HG02588 (cell line): ENCODE measurements around the gene ISCU.

Experiments used
- ATAC-seq: cut with Tn5 transposase; IDR thresholded peaks from one replicate; pipeline ENCODE4 v1.9.1; 2021; ENCODE audit warnings: mild to moderate bottlenecking, moderate library complexity; ENCODE audit not compliant: unreplicated experiment

ISCU gene

DNA sequence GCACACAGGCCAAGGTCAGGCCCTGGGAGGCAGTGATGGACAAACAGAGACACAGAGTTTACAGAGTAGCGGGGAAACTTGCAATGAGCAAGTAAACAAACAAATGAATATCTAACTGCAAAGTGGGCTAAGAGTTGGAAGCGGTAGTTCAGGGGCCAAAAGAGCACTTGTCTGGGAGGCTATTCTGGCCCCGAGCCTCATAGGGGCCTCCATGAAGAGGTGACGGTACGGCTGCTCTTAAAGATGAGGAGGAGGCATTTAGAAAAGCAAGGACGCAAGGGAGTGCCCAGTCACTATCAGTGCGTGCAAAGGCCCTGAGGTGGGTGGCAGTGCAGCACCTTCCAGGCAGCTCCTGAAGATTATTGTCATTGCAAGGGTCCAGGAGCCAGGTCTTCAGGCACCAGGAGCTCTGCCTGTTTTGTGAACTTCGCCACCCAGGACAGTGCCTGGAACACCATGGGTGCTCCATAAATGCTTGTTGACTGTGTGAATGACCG lies 39.9 kb downstream of the ISCU start:
- ATAC-seq = no peak

DNA sequence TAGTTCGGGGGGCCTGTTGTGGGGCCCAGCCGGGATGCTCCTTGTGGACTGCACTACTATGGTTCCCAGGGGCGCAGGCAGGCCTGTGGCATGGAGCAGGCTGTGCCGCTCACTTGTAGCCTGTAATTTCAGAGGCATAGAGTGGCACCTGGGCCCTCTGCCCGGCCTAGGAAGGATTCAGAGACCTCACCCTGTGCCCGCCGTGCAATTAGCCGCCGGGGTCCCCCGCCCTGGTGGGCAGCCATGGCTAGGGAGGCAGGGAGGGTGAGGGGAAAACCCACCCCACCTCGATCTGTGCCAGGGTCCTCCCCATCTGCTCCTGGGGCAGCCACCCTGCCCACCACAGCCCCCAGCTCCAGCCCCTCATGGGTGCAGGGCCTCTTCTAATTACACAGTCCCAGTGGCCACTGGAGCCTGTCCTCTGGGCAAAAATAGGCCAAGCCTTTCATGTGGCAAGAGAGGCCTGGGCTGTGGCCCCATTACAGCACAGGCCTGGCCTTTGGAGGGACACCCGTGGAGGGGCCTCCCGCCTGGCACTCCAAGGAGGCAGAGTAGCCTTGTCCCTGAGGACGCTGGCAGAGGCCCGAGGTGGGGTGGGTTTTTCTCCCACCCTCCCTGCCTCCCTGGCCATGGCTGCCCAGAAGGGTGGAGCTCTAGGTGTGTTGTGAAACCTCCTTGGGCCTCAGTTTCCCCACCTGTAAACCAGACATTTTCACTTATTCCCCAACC lies 40.7 kb downstream of the ISCU start:
- ATAC-seq = no peak

GRCh38 chr12:108603743-108604142 lies 41.3 kb downstream of the ISCU start:
- ATAC-seq = no peak

GRCh38 chr12:108604208-108604941 lies 42.0 kb downstream of the ISCU start:
- ATAC-seq = no peak

DNA sequence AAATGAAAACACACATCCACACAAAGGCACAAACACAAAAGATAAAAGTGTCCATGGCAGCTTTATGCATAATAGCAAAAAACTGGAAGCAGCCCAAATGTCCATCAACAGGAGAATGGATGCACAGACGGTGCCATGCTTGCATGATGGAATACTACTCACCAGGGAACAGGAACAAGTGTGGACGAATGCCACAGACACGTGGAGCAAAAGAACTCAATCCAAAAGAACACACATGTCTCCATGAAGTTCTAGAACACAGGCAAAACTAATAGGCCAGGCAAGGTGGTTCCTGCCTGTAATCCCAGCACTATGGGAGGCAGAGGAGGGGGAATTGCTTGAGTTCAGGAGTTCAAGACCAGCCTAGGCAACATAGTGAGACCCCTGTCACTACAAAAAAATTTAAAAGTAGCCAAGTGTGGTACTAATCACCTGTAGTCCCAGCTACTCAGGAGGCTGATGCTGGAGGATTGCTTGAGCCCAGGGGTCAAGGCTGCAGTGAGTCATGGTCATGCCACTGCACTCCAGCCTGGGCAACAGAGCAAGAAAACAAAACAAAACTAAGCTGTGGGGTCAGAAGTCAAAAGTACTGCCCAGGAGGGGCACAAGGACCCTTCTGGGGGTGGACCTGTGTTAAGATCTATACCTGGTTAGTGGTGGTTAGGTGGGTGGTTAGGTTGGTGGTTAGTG lies 42.7 kb downstream of the ISCU start:
- ATAC-seq = no peak

DNA sequence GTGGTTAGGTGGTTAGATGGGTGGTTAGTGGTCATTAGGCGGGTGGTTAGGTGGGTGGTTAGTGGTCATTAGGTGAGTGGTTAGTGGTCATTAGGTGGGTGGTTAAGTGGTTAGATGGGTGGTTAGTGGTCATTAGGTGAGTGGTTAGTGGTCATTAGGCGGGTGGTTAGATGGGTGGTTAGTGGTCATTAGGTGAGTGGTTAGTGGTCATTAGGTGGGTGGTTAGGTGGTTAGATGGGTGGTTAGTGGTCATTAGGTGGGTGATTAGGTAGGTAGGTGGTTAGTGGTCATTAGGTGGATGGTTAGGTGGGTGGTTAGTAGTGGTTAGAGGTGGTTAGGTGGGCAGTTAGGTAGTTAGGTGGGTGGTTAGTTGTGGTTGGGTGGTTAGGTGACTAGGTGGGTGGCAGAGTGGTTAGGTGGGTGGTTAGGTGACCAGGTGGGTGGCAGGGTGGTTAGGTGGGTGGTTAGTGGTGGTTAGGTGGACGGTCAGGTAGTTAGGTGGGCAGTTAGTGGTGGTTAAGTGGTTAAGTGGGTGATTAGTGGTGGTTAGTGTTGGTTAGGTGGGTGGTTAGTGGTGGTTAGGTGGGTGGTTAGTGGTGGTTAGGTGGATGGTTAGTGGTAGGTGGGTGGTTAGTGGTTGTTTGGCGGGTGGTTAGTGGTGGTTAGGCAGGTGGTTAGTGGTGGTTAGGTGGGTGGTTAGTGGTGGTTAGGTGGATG lies 43.5 kb downstream of the ISCU start:
- no peak for ATAC-seq

DNA sequence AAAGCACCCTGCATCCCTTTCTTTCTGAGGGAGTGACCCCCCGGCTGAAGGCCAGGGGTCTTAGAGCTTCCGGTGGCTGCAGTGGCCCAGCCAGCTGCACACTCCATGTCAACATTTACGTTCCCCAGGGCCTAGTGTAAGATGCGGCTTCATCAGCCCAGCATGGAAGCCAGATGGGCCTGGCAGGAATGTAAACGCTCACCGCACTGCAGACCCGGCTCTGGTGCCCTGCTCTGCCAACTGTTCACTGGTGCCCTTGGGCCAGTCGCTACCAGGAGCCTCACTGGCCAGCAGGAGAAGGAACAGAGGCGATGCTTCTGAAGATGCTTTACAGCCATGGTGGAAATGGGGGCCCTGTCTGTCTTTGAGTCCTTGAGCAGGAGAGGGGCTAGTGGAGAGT lies 44.1 kb downstream of the ISCU start:
- ATAC-seq = no peak

GRCh38 chr12:108607981-108608600 lies 45.7 kb downstream of the ISCU start:
- no peak for ATAC-seq

DNA sequence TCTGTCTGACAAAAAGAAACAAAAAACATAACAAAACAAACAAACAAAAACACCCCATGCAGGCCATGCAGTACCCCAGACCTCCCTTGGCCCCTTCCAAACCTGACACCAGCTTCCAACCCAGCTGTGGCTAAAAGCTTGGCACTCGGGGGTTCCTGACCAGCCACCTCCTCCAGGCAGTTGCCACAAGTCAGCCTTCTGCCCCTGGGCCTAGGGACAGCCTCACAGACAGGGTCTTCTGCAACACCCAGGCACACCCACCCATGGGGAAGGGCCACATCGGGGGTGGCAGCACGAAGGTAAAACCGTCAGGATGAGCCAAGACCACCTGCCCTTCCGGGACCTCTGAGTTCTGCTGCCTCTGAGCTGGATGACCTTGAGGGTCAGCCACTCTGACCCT lies 46.2 kb downstream of the ISCU start:
- no peak for ATAC-seq

- no peak for ATAC-seq
Observed at GRCh38 chr12:108609537-108610335, 47.3 kb downstream of the ISCU start.

DNA sequence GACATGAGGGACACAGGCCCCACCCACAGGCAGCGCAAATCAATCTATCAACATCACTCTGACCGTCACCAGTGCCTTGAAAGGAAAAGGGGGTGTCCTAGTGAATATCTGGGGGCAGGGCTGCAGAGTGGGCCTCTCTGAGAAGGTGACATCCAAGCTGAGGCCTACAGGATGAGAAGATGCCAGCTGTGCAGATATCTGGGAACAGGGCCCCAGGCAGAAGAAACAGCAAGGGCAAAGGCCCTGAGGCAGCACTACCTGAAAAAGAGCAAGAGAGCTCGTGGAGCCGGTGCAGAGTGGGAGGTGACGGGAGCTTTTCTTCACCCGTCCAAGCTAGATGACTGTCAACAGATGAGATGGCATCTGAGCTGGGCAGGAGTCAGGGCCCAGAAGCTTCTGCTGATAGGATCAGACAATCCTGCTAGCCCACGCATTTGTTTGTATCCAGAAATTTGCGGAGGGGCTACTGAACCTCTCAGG lies 48.0 kb downstream of the ISCU start:
- no peak for ATAC-seq

GRCh38 chr12:108610856-108611605 lies 48.6 kb downstream of the ISCU start:
- no peak for ATAC-seq

- ATAC-seq = no peak
Observed at GRCh38 chr12:108611884-108612415, 49.6 kb downstream of the ISCU start.

DNA sequence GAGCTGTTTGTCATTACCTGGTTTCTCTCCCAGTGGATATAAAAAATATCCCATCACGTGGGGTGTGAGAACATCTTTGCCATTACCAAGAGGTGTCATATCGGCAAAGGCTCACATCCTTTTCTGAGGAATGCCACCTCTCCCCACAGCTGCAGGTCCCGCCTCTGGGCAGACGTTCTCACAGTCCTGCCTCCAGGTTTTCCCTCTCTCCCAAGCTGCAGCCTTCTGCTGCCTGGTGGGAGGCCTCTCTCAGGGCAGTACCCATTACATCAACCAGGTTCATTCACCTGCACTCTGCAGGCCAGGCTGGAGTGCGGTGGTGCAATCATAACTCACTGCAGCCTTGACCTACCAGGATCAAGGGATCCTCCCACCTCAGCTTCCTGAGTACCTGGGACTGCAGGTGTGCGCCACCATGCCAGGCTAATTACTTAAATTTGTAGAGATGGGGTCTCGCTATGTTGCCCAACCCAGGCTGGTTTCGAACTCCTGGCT lies 50.4 kb downstream of the ISCU start:
- ATAC-seq = no peak

DNA sequence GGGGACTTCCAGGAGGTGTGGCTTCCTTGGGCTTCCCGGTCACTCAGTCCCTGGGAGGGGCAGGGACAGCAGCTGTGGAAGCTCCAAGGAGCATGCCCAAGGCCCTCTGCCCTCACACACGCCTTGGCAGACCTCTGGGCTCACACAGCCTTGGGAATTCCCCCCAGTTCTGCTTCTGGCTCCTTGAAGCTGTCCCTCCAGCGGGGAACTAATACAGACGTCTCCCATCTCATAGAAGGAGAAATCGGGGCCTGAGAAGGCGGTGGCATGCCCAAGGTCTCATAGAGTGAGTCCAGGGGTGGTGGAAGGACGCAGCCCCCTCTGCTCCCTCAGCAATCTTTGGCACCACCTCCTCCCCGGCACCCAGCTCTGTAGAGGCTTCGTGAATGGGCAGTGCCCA lies 51.2 kb downstream of the ISCU start:
- ATAC-seq = no peak

DNA sequence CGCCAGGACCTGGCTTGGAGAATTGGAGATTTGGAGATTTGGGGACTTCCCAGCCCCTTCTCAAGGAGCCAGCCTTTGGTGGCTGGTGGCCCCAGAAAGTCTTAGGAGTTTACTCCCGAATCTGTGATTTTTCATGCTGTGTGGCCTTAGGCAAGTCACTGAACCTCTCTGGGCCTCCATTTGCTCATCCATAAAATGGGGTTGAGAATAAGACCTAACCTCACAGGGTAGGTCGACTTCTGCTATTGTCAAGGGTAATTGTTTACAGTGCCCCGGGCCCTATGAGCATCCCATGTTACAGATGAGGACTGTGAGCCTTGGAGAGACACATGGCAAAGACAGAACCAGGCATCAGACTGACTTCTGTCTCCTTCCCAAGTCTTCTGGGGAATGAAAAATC lies 51.6 kb downstream of the ISCU start:
- no peak for ATAC-seq

DNA sequence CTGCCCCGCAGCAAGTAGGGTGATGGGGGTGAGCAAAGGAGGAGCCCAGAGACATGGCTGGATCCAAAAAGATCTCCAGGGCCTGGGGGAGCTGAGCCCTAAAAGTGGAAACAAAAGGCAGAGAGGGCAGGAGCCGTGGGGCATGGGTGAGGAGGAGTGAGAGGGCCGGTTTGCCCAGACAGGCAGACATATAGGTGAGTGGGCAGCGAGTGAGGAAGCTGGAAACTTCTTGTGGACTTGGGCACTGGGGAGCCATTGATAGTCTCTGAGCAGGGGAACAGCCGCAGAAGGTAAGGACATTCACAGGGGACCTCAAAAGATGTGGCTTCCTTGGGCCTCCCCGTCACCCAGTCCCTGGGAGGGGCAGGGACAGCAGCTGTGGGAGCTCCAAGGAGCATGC lies 52.2 kb downstream of the ISCU start:
- ATAC-seq = no peak

DNA sequence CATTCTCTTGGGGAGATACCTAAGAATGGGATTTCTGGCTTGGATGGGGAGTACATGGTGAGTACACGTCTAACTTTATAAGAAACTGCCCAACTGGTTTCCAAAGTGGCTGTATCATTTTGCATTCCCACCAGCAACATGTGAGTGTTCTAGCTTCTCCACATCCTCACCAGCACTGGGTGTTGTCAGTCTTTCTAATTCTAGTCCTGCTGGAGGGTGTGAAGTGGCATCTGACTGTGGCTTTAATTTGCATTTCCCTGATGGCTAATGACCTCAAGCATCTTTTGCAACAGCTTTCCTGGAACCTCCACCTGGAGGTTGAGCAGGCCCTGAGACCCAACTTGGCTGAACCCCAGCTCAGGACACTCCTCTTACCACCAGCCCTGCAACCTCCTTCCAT lies 53.5 kb downstream of the ISCU start:
- no peak for ATAC-seq

DNA sequence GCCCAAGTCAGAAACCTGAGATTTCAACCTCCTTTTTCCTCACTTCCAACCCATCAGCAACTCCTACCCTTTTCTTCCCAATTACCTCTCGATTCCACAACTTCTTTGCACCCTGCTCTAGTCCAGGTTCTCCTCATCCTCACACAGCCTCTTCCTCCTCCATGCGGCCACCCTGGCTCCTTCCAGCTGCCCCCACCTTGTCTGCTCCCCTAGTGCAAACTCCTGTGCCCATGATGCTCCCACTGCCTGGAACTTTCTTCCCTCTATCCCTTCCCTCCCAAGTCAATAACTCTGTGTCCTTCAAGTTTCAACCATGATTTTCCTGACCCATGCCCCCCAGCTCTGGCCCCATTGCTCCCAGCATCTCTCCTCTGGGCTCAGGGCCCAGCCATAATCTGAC lies 54.0 kb downstream of the ISCU start:
- no peak for ATAC-seq
